ENCODE data around the gene ITGA8.
"Not testable (repeated sequence)": the region's sequence is repeated elsewhere in the genome, so short reads cannot be mapped to it uniquely, and the experiment has no call there.

ITGA8 gene

DNA sequence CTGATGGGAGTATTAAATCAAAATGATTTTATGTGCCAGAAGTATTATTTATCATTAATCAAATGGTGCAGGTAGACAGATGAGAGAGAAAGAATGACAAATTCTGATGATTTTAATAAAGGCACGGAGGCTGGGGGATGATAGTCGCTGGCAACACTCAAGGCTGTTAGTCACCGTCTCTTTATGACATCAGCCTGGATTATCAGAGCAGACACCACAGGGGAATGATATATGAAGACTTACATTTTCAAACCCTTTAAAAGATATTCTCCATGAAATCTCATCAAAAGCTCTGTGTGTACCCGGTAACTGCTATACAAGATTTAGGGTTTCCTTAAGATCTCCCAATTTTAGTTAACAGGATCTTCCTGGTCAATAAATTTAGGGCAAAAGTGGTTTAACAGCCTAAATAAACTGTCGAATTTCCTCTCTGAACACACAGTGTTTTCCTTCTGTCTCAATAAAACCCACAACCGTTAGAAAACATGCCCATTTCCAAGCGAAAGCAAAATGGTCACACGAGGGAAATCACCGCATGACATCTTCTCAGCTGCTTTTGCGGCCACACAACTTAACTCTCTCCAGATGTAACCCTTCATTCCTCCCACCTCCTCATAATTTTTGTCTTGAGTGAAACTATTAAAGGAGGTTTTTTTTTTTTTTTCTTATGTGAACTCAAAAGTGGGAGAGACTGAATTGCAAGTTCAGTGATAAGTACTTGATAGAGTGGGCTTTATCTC lies 215.5 kb downstream of the ITGA8 start:
- DNase-seq (ENCODE audit: low read depth, low spot score): no peak

DNA sequence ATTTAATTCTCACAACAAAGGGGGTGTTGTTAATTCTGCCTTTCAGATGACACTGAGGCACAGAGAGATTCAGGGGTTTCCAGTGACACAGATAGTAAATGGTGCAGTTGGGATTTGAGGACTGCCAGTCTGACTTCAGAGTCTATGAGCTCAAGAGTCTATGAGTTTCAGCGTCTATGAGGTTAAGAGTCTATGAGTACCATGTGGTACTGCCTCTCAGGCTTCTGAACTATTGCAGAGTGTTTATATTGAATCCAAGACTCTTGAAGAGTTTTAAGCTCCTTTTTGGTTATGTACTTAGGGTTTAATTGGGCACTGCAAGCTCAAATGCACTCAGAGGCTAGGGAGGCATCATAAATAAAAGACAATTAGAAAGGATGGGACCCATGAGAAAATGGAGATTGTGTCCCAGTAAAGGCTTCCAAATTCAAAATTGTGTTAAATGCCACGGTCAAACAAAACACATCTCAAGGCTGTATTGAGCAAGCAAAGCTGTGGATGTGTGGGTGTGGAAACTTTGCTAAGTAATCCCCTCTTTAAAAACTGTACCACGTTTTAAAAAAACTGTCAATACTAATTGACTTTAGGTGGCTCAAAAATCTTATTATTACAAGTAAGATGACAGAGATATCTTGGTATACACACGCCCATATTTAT lies 224.7 kb downstream of the ITGA8 start:
- DNase-seq (ENCODE audit: low read depth, low spot score): no peak

DNA sequence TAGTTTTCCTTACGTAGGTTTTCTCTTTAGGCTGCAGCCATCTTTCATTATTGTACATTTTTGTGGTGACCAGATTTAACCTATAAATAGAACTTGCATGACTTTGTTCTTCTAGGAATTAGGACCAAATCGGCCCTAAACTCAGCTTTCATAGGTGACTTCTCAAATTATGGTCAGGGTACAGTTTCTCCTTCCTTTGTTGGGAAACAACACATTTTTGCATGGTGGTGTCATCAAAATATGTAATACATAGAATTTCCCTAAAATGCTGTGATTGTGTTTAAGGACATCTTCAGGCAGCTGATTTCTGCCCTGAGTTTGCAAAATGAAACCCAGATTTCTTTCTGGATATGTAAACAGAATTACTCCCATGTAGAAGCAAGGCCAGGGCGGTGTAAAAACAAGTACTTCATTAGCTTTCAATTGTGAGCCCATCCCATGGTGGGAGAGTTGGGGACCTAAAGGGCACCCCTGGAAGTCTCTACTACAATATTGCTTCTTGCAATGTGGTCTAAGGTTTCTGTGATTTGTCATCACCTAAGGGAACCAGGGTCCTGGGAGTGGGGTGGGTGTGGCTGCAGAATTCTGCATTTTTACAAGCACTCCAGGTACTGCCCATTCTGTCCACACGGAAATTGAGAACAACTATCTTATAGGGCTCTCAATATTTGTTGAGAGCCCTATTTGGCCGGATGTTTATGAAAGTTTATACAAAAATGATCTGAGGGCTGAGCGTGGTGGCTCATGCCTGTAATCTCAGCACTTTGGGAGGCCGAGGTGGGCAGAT lies 227.7 kb downstream of the ITGA8 start:
- no peak for DNase-seq (ENCODE audit: low read depth, low spot score)

DNA sequence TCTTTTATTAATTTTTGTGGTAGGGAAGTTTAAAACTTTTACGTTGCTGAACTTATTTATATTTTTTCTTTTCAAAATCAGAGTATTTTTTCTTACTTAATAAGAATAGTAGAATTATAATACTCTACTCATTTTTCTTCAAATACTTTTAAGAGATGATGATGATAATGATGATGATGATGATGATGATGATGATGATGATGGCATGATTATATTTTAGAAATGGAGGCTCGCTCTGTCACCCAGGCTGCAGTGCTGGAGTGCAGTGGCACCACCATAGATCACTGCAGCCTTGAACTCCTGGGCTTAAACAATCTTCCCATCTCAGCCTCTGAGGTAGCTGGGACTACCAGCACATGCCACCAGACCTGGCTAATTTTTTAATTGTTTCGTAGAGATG lies 230.3 kb downstream of the ITGA8 start:
- no peak for DNase-seq (ENCODE audit: low read depth, low spot score)

DNA sequence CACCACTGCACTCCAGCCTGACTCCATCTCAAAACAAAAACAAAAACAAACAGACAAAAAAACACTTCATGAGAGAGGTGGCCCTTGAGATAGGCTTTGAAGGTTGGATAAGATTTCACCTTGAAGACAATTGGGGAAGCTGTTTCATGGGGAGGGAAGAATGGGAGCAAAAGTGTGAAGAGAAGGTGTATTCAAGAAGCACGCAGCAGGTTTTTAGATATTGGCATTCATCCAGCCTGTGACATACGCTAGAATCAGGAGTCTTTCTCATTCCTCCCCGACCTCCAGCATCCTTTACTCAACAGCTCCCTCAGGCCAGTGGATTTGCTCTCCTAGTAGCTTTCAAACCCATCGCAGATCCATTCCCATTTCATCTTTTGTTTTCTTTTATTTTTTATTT lies 232.3 kb downstream of the ITGA8 start:
- DNase-seq (ENCODE audit: low read depth, low spot score): no peak

DNA sequence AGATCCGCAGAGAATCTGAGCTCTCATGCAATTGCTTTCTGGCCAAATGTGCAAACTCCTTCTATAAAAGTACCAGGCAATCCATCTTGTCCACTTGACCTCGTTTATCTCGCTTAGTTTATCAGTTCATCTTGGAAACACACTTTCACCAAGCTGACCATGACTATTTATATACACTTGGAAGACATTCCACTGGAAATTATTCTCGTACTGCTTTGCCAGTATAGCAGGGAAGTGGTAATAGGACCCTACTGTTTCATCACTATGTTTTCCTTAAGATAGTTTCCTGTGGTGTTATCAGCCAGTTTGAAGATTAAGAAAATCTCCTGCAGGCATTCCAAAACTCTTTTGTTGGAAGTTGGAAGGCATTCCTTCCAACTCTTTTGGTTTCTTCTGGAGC lies 233.3 kb downstream of the ITGA8 start:
- DNase-seq (ENCODE audit: low read depth, low spot score): no peak

DNA sequence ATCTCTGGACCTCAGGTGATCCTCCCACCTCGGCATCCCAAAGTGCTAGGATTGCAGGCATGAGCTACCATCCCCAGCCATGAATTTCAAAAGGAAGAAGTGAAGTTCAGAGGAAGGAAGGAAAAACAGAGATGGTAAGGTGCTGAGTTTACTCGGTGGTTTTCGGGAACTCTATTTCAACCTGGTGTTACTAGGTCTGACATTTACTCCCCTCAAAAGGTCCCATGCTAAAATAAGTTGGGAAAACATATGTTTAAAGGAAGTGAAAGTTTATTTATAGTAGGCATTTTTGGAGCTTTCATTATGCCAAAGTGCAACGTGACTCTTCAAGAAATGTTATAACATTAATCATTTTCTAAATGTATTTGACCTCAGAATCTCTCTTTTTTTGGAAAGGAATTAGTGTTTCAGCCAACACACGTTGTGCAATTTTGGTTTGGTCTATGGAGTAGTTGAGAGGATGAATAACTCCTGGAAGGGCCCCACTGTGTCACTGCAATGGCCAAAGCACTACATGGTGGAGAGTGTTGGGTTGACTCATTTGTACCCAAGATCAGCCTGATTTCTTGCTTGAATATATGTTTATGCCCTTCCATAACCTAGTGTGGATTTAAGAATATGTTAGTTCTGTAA lies 233.9 kb downstream of the ITGA8 start:
- no peak for DNase-seq (ENCODE audit: low read depth, low spot score)

DNA sequence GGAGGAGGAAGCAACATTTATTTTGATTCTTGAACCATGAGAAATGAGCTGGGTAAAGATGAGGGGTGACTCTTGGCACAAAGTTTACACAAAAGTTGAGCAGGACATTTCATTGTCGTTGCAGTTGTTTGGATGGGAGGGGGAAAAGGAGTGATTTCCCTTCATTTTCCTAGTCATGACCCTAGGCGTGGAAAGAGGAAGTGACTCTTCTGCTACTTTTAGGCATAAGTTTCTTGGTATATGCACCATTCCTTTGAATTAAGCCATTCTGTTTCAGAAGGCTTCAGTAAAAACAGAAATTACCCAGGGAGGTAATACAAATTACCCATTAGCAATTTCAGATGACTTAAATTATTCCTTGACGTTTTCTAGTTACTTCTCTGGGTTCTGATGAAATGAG lies 234.7 kb downstream of the ITGA8 start:
- DNase-seq (ENCODE audit: low read depth, low spot score): no peak

DNA sequence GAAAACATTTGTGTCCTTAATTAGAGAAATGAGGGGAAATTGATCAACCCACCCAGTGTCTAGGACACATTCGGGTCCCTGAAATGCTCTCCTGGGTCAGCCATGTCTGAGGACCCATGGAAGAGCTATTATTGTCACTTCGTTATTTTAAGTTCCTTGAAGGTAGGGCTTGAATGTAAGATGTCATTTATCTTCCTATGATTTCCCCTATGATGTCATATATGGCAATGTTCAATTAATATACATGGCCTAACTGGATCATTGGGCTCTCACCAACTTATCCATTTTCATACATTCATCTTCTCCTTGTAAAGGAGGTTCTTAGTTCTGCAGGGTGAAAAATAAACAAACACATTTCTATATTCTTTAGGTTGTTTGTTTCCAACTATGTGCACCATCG lies 235.6 kb downstream of the ITGA8 start:
- DNase-seq (ENCODE audit: low read depth, low spot score): no peak

DNA sequence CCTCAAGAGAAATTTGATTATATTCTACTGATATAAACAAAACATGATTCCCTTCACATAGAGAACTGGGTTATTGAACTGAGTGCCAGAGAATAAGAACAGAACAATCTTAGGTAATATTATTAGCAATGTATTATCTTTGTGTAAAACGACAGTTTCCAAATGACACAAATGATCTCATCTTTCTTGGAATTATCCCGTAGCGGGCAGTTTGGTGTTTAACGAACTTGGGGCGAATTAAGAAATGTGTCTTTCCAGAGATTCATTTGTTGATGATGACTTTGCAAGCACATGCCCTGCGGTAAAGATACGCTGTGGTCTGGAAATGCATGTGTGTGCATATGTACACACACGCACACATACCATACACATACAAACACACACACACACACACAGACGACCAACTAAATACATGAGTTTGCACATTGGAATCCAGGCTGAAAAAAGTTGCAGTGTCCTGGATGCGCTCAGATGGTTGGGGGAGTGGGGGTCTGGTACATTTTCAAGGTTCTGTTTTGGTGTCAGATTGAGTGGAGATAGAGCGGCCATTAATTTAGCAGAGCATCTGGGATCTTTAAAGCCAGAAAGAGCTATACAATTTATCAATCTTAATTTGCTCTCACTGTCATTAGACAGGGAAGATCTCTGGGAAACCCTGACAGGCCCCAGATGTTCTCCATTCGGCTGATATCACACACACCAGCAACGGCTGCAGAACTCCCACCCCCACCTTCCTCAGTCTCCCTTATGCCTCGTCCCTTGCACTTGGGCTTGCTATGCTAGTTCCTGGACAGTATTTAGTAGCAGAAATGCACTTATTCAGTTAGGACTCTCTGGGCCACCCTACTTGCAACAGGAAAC lies 236.3 kb downstream of the ITGA8 start:
- no peak for DNase-seq (ENCODE audit: low read depth, low spot score)

DNA sequence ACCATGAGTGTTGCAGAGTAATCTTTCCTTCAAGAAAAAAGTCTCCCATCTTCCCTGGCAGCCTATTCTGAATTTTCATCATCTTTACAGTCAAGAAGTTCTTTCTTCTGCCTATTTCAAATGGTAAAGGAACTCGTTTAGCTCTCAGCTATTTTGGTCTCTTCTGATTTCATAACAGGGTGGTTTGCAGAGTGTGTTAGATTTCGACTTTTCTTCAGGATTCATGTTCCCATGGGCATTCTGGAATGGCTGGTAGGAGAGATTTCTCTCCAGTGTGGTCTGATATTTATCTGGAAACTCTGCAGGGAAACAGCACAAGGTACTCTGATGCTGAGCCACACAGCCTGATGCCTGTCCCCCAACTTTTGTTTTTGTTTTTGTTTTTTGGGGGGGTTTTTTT lies 237.6 kb downstream of the ITGA8 start:
- DNase-seq (ENCODE audit: low read depth, low spot score): no peak

DNA sequence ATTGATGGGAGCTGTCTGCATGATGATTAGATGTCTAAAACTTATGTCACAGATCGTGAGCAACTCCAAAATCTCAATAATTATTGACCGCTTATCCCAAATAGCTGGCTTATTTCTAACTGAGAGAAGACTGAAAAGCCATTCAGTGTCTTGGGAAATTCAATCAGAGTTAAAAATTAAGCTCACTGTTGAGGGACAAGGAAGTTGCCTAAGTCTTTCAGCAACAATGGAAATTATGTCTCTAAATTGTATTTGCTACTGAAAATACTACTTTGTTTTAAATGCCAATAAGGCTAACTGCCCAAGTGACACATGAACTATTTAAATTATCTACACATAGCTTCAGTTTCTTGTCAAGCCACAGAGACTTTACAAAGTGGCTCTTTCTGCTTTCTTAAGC lies 240.8 kb downstream of the ITGA8 start:
- no peak for DNase-seq (ENCODE audit: low read depth, low spot score)

DNA sequence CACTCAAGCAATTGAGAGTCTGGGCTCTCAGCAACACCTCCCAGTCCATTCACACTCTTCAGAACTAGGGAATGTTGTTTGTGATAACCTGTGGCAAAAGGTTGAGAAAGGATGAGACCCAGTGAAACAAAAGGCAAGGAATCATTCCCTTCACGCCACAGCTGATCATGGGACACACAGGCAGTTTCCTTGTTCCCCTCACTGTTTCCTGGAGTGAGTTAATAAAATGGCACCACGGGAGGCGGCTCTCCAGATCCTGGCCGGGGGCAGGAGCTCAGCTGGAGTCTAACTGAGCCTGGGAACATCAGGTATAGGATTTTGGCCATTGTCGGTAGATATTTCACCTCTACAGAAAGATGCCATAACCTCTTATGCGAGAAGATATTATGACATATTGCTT lies 241.3 kb downstream of the ITGA8 start:
- DNase-seq (ENCODE audit: low read depth, low spot score): no peak

DNA sequence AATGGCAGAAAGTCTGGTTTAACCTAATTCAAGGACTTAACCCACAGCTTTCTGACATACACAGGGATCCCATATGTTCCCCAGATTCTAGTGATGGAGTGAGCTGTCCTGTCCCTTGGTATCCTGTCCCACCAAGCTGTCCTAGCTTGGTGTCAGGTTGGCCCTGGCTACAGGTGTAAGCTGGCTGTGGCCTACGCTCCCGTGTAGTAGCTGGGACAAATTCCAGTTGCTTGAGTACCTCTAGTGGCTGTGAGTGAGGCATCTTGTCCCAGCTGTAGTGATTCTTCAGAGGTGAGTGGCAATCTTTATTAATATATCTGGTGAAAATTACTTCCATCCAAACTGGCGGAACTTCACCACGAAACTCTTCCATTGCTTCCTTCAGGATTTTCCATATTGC lies 243.4 kb downstream of the ITGA8 start:
- DNase-seq (ENCODE audit: low read depth, low spot score): no peak

DNA sequence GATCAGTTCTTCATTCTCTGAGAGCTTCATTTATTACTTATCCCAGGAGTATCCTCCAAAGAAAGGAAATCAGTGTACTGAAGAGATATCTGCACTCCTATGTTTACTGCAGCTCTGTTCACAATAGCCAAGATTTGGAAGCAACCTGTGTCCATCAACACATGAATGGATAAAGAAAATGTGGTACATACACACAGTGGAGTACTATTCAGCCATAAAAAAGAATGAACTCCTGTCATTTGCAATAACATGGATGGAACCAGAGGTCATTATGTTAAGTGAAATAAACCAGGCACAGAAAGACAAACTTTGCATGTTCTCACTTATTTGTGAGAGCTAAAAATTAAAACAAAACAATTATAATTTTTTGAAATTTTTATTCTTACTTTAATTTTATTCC lies 244.3 kb downstream of the ITGA8 start:
- DNase-seq (ENCODE audit: low read depth, low spot score): not testable (repeated sequence)

DNA sequence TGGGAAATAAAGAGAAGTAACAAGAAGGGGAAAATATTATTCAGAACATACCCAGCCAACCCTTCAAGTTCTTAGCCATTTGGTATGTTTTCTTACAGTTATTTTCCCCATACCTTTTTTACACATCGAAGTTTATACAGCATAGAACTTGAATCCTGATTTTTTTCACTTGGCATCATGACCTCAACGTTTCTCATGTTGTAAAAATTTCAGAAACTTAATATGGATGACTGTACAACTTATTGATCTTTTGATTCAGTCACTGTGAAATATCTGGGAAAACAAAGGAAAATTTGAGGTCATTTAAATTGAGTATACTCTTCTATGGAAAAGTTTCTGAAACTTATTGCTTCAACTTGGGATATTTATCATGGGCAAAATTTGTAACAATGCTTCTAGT lies 245.1 kb downstream of the ITGA8 start:
- no peak for DNase-seq (ENCODE audit: low read depth, low spot score)

DNA sequence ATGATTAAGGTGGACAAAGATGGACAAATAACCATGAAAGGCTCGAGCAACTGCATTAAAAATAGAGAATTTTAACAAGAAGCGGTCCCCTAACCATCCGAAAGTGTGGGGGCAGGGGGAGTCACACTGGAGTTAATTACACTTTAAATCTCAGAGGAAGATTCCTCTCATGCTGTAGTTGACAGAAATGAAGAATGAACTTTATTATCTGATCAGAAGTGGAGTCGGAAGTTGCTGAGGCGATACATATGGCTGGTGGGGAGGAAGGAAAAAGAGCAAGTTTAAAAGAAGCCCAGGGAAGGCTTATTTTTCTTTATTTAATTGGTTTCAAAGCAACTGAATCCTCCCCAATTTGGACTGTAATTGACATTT lies 246.3 kb downstream of the ITGA8 start:
- DNase-seq (ENCODE audit: low read depth, low spot score): no peak

DNA sequence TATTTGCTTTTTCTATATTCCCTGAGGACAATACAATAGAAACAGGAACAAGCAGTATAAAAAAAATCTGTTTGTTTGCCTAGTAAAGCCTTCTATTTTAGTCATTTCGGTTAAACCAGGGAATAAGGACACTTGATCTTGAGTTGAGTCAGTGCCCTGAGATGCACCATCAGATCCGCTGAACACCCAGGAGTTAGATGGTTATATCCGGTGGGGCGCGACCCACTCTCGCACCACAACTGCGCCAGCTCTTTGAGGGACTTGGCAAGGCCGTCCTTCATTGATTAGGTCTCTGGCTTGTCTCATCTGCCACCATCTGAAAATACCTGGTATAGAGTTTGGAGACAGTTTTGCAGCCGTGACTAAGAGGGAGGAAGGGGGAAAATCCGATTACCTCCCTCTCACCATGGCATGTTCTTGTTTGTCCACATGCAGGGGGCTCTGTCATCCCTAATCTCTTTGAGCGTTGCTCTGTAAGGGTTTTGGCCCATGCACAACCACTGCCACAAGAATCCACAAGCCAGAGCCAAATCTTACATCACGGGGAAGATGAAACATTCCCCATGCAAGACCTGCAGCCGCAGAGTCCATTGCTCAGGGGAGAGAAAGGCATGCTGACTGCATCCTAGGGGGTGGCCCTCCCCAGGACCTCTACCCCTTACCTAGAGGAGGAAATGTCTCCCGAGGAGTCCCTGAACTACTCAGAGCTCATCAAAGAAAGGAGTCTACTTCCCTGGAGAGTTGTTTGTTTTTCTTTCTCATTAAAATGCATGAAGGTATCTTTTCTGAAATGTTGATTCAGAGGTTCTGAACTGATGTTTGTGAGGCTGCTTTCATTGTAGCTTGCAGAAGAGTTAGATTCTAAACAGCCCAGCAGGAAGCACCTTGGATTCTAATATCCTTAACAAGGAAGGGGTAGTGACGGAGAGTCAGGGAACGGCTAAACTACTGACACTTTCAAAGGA lies 247.0 kb downstream of the ITGA8 start:
- peak; percentile 76 for DNase-seq (ENCODE audit: low read depth, low spot score)

DNA sequence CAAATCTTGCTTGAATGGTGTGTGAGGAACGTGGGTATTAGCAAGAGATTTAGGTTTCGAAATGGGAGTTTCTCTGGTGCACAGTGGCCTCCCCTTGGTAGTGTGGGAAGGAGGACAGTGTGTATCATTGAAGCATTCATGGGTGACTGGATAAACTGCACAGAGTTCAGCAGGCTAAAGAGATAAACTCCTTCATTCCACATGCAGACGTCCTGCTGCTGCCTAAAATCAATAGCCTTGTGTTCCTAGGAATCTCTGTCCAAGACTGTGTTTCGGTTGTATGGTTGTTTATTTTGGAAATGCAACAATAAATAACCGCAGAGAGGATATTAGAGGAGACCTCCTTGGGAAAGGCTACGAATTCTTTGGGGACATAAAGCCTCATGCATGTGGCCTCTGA lies 247.7 kb downstream of the ITGA8 start:
- no peak for DNase-seq (ENCODE audit: low read depth, low spot score)

DNA sequence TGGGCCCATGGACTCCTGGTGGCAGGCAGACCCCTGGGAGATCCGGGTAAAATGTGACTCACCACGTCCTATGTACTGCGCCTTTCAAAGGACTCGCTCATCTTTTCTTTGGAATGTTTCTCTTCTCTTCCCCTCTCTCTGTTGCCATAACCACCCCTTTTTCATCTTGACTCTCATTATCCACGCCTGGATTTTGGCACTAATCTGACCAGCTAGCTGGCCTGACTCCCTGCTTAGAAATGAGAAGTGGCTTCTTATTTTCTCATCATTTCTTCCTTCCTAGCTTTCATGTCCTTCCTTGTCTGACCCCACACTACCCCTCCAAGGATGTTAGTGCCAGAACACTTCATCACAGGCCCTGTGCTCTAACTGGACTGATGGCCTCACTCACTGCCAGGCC lies 250.6 kb downstream of the ITGA8 start:
- no peak for DNase-seq (ENCODE audit: low read depth, low spot score)
